ENCODE measurements around the gene SDC3.

The SDC3 gene

GRCh38 chr1:30898031-30898815 is 10.3 kb downstream of the SDC3 start:
- Histone ChIP-seq H3K4me3 (replicated peaks; ENCODE audit: insufficient read depth, low read length) (no peak overlapping the region), H3K27me3 (ENCODE audit: insufficient read depth, poor library complexity, severe bottlenecking) (peaks cover 18% of the 10 kb centered on the region), H3K27ac (replicated peaks) (no peak overlapping the region)
- DNase-seq (ENCODE audit: low read depth in 1 of 2, low spot score in 1 of 2) = no peak
- no peak for TF ChIP-seq REST (IDR thresholded peaks at IDR 0.05; ENCODE audit: insufficient replicate concordance, low read depth)
- TF ChIP-seq GABPA (IDR thresholded peaks at IDR 0.05; ENCODE audit: low read depth) = no peak
- TF ChIP-seq SPI1 (IDR thresholded peaks at IDR 0.05; ENCODE audit: borderline replicate concordance, low read depth) = no peak
- no peak for TF ChIP-seq POLR2AphosphoS5 (IDR thresholded peaks at IDR 0.05; ENCODE audit: low read depth)
- TF ChIP-seq CTCF (IDR thresholded peaks at IDR 0.05; ENCODE audit: insufficient read depth, low read length) = no peak

GRCh38 chr1:30896905-30897304 is 11.7 kb downstream of the SDC3 start:
- H3K27ac ChIP-seq (replicated peaks) = no peak overlapping the region
- H3K4me3 ChIP-seq (replicated peaks; ENCODE audit: insufficient read depth, low read length) = no peak overlapping the region
- H3K27me3 ChIP-seq (ENCODE audit: insufficient read depth, poor library complexity, severe bottlenecking) = peaks cover 12% of the 10 kb centered on the region
- no peak for DNase-seq (ENCODE audit: low read depth in 1 of 2, low spot score in 1 of 2)
- no peak for TF ChIP-seq SPI1 (IDR thresholded peaks at IDR 0.05; ENCODE audit: borderline replicate concordance, low read depth)
- no peak for TF ChIP-seq POLR2AphosphoS5 (IDR thresholded peaks at IDR 0.05; ENCODE audit: low read depth)
- no peak for TF ChIP-seq REST (IDR thresholded peaks at IDR 0.05; ENCODE audit: insufficient replicate concordance, low read depth)
- no peak for TF ChIP-seq CTCF (IDR thresholded peaks at IDR 0.05; ENCODE audit: insufficient read depth, low read length)

GRCh38 chr1:30895944-30896660 is 12.5 kb downstream of the SDC3 start:
- H3K27ac ChIP-seq (replicated peaks) = no peak overlapping the region
- TF ChIP-seq SPI1 (IDR thresholded peaks at IDR 0.05; ENCODE audit: borderline replicate concordance, low read depth) (no peak), GABPA (IDR thresholded peaks at IDR 0.05; ENCODE audit: low read depth) (no peak), CTCF (IDR thresholded peaks at IDR 0.05; ENCODE audit: insufficient read depth, low read length) (no peak), REST (IDR thresholded peaks at IDR 0.05; ENCODE audit: insufficient replicate concordance, low read depth) (no peak), POLR2AphosphoS5 (IDR thresholded peaks at IDR 0.05; ENCODE audit: low read depth) (no peak)
- DNase-seq (ENCODE audit: low read depth in 1 of 2, low spot score in 1 of 2) = no peak
- H3K27me3 ChIP-seq (ENCODE audit: insufficient read depth, poor library complexity, severe bottlenecking) = peaks cover 7% of the 10 kb centered on the region
- H3K4me3 ChIP-seq (replicated peaks; ENCODE audit: insufficient read depth, low read length) = no peak overlapping the region

All from HL-60 (cell line).